GM08714 (cell line): ENCODE data around the gene ZC3H18.

Source experiments
- H3K4me3 ChIP-seq: fragments of 200-500 bp; sonication (Bioruptor generic); 2 replicates; pipeline ENCODE4 v1.5.1; 2014; ENCODE audit warnings: mild to moderate bottlenecking, low read length, inconsistent platforms
- ZNF274 ChIP-seq: IDR thresholded peaks from 2 replicates; pipeline ENCODE4 v1.6.1; 2012; ENCODE audit warnings: mild to moderate bottlenecking, low read depth, low read length

ZC3H18 gene

DNA sequence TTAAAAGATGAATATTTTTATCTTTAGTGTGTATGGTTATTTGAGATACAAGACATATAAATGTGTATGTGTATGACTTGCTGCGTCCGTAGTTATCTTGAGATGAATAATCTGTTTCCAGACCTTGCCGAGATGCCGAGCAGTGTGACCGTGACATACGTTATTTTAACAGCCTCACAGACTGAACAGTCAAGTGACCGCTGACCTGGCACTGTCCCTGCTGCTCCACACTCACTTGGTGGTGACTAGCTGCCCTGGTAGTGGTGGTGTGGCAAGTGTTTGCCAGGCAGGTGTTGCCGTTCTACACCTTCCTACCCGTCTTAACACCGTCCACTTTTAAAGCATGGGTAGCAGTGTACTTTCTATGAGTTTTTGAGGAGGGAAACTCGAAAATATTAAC is 5.0 kb downstream of the ZC3H18 start:
- no peak overlapping the region for H3K4me3 ChIP-seq
- no peak for TF ChIP-seq ZNF274

DNA sequence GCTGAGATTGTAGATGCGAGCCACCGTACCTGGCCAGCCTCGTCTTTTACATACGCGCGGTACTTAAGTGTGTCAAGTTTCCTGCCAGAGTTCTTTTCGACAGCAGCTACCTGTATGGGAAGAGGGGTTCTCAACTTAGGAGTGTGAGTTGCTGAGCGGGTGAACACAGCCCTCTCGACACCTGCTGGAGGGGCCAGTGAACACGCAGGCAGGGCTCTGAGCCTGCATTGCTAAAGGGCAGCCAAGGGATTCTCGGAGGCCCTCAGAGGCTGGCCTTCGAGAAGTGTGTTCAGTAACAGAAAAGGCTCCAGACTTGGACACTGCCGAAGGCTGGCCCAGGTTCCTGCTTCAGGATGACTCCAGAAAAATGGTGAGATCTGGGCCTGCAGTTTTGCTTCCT is 6.1 kb downstream of the ZC3H18 start:
- no peak overlapping the region for H3K4me3 ChIP-seq
- TF ChIP-seq ZNF274, result no peak

DNA sequence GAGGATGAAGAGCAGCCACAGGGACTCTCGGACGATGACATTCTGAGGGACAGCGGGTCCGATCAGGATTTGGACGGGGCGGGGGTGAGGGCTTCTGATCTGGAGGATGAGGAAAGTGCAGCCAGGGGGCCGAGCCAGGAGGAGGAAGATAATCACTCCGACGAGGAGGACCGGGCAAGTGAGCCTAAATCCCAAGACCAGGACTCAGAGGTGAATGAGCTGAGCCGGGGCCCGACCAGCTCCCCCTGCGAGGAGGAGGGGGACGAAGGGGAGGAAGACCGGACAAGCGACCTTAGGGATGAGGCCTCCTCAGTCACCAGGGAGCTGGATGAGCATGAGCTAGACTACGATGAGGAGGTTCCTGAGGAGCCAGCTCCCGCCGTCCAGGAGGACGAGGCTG is 7.0 kb downstream of the ZC3H18 start:
- H3K4me3 ChIP-seq, result no peak overlapping the region
- TF ChIP-seq ZNF274, result no peak

DNA sequence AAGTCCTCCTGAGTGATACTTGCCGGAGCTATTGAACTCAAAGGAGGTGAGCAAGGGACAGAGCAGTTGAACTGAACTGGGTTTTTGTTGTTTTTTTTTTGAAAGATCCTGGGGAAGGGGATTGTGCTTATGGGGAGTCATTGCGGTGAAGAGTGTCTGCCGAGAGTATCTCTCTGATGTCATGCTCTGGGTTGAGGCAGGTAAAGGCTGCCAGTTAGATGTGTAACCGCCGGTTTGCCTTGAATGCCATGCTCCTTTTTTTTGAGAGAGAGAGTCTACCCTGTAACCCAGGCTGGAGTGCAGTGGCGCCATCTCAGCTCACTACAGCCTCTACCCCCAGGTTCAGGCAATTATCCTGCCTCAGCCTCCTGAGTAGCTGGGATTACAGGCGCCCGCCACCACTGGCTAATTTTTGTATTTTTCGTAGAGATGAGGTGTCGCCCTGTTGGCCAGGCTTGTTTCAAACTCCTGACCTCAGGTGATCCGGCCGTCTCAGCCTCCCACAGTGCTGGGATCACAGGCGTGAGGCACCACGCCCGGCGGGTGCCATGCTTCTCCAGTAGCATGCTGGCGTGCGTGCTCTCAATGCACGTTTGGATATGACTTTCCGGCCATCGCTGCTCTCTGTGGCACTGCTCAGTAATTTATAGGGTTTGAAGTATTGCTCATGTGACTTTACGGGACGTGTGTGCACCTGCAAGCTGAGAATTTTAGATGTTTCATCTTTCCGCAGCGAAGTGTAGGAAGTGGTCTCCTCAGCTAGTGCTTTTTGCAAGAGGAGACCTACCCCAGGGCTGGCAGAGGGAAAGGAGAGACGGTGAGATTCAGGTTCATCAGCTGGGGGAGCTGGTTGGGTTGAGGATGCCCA is 8.5 kb downstream of the ZC3H18 start:
- H3K4me3 ChIP-seq, result no peak overlapping the region

DNA sequence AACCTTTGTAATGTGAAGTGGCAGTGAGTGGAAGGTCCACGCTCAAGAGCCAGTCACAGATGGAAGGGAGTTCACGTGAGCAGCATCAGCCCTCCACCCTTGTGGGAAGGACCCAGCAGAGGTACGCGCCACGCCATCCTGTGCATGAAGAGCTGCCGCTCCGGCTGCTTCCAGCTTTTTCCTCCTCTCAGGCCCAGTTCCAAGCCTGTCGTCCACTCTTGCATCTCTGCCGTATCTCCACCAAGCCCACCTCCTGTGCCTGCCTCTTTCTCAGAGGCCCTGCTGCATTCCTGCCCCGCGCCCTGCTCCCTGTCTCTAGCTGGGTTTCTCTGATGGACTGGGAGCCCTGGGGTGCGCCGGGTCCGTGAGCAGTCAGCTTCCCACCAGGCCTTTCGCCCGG is 10.2 kb downstream of the ZC3H18 start:
- no peak for TF ChIP-seq ZNF274
- no peak overlapping the region for H3K4me3 ChIP-seq

More for the DNA sequence above, 8.5 kb downstream of the ZC3H18 start:
- no peak for TF ChIP-seq ZNF274

DNA sequence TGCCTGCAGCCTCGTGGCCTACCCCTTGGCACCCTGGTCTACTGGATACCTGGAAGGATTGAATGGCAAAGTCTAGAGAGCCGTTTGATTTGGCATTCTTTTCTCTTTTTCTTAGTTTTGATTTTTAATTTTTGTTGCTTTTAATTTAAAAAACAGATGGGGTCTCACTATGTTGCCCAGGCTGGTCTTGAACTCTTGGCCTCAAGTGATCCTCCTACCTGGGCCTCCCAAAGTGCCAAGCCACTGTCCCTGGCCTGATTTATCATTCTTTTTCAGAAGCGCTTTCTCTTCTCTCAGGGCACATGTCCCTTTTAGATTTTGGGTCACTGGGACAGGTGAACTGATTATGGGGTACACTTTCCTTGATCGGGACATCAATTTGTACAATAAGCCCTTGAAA is 10.8 kb downstream of the ZC3H18 start:
- TF ChIP-seq ZNF274, result no peak

GRCh38 chr16:88582912-88583575 is 12.8 kb downstream of the ZC3H18 start:
- no peak overlapping the region for H3K4me3 ChIP-seq
- TF ChIP-seq ZNF274, result no peak

More for the DNA sequence above, 10.8 kb downstream of the ZC3H18 start:
- no peak overlapping the region for H3K4me3 ChIP-seq

GRCh38 chr16:88584676-88585075 is 14.5 kb downstream of the ZC3H18 start:
- H3K4me3 ChIP-seq, result no peak overlapping the region
- TF ChIP-seq ZNF274, result no peak

GRCh38 chr16:88585269-88585668 is 15.1 kb downstream of the ZC3H18 start:
- TF ChIP-seq ZNF274, result no peak
- no peak overlapping the region for H3K4me3 ChIP-seq

GRCh38 chr16:88585927-88586581 is 15.9 kb downstream of the ZC3H18 start:
- no peak overlapping the region for H3K4me3 ChIP-seq
- no peak for TF ChIP-seq ZNF274

- H3K4me3 ChIP-seq, result no peak overlapping the region
- TF ChIP-seq ZNF274, result no peak
Measured at GRCh38 chr16:88588148-88588547, 17.9 kb downstream of the ZC3H18 start.

DNA sequence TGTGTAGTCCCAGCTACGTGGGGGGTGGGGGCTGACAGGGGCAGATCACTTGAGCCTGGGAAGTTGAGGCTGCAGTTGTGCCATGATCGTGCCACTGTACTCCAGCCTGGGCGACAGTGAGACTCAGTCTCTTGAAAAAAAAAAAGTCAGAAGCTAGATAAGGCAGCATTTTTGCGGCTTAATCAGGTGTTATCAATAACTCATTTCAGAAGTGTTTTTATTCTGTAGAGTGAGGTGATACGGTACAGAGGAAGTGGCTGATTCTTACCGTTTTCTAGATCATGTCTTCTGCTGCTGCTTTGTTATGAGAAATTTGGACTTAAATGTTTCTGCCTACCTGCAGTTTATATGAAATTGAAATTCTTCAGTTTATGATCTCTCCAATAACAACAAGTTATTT is 18.6 kb downstream of the ZC3H18 start:
- no peak overlapping the region for H3K4me3 ChIP-seq
- TF ChIP-seq ZNF274, result no peak

DNA sequence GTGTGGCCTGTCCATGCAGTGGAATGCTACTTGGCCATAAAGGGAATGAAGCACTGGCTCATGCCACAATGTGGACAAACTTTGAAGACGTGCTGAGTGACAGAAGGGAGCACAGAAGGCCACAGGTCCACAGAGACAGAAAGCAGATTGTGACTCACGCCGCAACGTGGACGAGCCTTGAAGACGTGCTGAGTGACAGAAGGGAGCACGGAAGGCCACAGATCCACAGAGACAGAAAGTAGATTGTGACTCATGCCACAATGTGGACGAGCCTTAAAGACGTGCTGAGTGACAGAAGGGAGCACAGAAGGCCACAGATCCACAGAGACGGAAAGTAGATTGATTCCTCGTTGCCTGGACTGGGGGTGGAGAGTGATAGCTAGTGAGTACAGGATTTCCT is 19.2 kb downstream of the ZC3H18 start:
- H3K4me3 ChIP-seq, result no peak overlapping the region
- TF ChIP-seq ZNF274, result no peak

DNA sequence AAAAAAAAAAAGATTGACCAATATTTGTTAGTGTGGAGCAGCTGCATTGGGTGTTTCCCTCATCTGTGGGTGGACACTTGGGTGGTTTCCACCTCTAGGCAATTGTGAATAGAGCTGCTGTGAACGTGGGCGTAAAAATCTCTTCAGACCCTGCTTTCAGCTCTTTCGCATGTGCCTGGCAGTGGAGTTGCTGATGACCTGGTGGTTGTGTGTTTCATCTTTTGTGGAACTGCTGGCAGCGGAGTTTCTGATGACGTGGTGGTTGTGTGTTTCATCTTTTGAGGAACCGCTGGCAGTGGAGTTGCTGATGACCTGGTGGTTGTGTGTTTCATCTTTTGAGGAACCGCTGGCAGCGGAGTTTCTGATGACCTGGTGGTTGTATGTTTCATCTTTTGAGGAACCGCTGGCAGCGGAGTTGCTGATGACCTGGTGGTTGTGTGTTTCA is 21.4 kb downstream of the ZC3H18 start:
- no peak for TF ChIP-seq ZNF274

DNA sequence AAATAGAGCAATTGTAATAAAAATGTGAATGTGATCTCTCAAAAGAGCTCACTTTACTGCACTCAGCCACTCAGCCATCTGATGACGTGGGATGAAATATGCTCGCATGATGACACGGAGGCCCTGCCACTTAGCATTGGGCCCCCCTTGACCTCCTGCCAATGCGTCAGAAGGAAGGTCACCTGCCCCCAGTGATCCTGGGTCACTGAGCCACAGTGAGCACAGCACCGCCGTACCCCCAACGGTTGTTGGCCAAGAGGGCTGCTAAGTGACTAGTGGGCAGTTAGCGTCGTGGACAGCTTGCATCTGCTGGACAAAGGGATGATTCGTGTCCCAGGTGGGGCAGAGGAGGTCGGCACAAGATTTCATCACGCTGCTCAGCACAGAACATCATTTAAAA is 22.9 kb downstream of the ZC3H18 start:
- no peak overlapping the region for H3K4me3 ChIP-seq
- no peak for TF ChIP-seq ZNF274

More for the DNA sequence above, 21.4 kb downstream of the ZC3H18 start:
- H3K4me3 ChIP-seq, result no peak overlapping the region

- no peak overlapping the region for H3K4me3 ChIP-seq
- no peak for TF ChIP-seq ZNF274
Measured at GRCh38 chr16:88593489-88593888, 23.3 kb downstream of the ZC3H18 start.
